ENCODE data around the gene NLGN1.
A peak's percentile ranks its signal among the peaks of the same experiment; 100 is the strongest.

NLGN1 gene

GRCh38 chr3:173863551-173863950, 466.0 kb downstream of the NLGN1 start:
- TF ChIP-seq EZH2 (IDR thresholded peaks at IDR 0.05; ENCODE audit: borderline replicate concordance, low read length) (no peak), CTCF (IDR thresholded peaks at IDR 0.05; ENCODE audit: low read length) (no peak)
- no peak overlapping the region for H3K9ac ChIP-seq (ENCODE audit: low read length)
- H3F3A ChIP-seq (ENCODE audit: insufficient read depth, low read length), result no peaks in the 10 kb centered on the region
- H3K36me3 ChIP-seq (ENCODE audit: insufficient read depth, low read length), result no peaks in the 10 kb centered on the region
- H3K27me3 ChIP-seq (ENCODE audit: insufficient read depth, low read length), result no peaks in the 10 kb centered on the region
- H3K4me1 ChIP-seq (ENCODE audit: insufficient read depth, low read length, severe bottlenecking), result peaks cover 67% of the 10 kb centered on the region
- no peak overlapping the region for H3K4me3 ChIP-seq (ENCODE audit: low read depth, low read length, poor library complexity, severe bottlenecking)
- H4K20me1 ChIP-seq (ENCODE audit: insufficient read depth, low read length), result no peaks in the 10 kb centered on the region
- no peaks in the 10 kb centered on the region for H3K9me3 ChIP-seq (ENCODE audit: low read length)
- peak overlapping the region; percentile 24; the same call in 1 of the 2 replicates for H3K4me2 ChIP-seq (ENCODE audit: low read length)
- H2AFZ ChIP-seq (ENCODE audit: low read length), result no peak overlapping the region
- no peaks in the 10 kb centered on the region for H3K9me2 ChIP-seq (ENCODE audit: low read depth, low read length)
- H3K79me2 ChIP-seq (ENCODE audit: insufficient read depth, low read length), result no peaks in the 10 kb centered on the region
- peak overlapping the region; percentile 26 for H3K27ac ChIP-seq (ENCODE audit: low read depth, low read length, poor library complexity, severe bottlenecking)

DNA sequence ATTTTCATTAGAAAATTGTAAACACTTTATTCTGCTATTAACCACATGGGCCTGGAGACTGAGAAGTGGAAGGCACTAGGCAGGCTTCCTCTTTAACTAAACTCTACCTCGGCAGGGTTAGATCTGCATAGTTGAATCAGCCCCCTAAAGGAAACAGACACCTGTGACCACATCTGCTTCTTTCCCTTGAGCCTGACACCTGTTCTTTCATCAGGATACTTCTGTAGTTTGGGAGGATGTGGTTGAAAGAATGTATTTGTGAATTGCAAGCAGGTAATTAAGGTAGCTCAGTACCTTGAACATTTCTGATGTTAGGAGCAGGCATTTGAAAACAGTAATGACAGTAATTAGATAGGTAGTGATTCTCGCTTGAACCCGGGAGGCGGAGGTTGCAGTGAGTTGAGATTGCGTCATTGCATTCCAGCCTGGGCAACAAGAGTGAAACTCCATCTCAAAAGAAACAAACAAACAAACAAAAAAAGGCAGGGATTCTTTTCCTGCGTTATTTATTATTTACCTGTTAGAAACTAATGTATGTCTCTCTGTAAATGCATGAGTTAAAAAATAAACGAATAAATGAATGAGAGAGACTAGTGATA, 468.5 kb downstream of the NLGN1 start:
- H3K4me1 ChIP-seq (ENCODE audit: insufficient read depth, low read length, severe bottlenecking), result peaks cover 79% of the 10 kb centered on the region
- H2AFZ ChIP-seq (ENCODE audit: low read length), result no peak overlapping the region
- H3K9ac ChIP-seq (ENCODE audit: low read length), result no peak overlapping the region
- no peaks in the 10 kb centered on the region for H4K20me1 ChIP-seq (ENCODE audit: insufficient read depth, low read length)
- TF ChIP-seq CTCF (IDR thresholded peaks at IDR 0.05; ENCODE audit: low read length) (no peak), EZH2 (IDR thresholded peaks at IDR 0.05; ENCODE audit: borderline replicate concordance, low read length) (no peak)
- H3F3A ChIP-seq (ENCODE audit: insufficient read depth, low read length), result no peaks in the 10 kb centered on the region
- no peaks in the 10 kb centered on the region for H3K9me2 ChIP-seq (ENCODE audit: low read depth, low read length)
- peak overlapping the region; percentile 58 for H3K27ac ChIP-seq (ENCODE audit: low read depth, low read length, poor library complexity, severe bottlenecking)
- H3K79me2 ChIP-seq (ENCODE audit: insufficient read depth, low read length), result no peaks in the 10 kb centered on the region
- H3K4me2 ChIP-seq (ENCODE audit: low read length), result no peak overlapping the region
- no peaks in the 10 kb centered on the region for H3K27me3 ChIP-seq (ENCODE audit: insufficient read depth, low read length)
- no peaks in the 10 kb centered on the region for H3K9me3 ChIP-seq (ENCODE audit: low read length)
- no peak overlapping the region for H3K4me3 ChIP-seq (ENCODE audit: low read depth, low read length, poor library complexity, severe bottlenecking)
- H3K36me3 ChIP-seq (ENCODE audit: insufficient read depth, low read length), result no peaks in the 10 kb centered on the region

DNA sequence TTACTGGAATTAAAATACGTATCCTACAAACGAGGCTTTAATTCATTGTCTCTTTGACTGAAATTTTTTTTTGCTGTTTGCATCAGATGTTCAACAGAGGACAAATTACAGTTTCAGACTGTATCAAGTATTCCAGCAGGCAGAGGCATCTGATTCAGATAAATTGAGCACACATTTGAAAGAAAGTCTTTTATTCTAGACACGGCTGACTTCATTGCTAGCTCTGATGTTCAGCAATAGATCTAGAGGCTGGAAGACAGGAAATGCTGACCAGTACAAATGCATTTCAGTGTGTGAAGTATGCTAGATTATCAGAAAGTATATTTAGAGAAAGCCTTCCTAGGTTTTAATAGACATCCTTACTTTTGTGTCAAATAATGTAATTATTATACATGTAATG, 472.2 kb downstream of the NLGN1 start:
- no peaks in the 10 kb centered on the region for H4K20me1 ChIP-seq (ENCODE audit: insufficient read depth, low read length)
- H3K79me2 ChIP-seq (ENCODE audit: insufficient read depth, low read length), result no peaks in the 10 kb centered on the region
- H3K4me3 ChIP-seq (ENCODE audit: low read depth, low read length, poor library complexity, severe bottlenecking), result no peak overlapping the region
- no peak overlapping the region; the same call in 1 of the 2 replicates for H3K4me2 ChIP-seq (ENCODE audit: low read length)
- no peaks in the 10 kb centered on the region for H3K27me3 ChIP-seq (ENCODE audit: insufficient read depth, low read length)
- H3K9ac ChIP-seq (ENCODE audit: low read length), result no peak overlapping the region
- H3F3A ChIP-seq (ENCODE audit: insufficient read depth, low read length), result no peaks in the 10 kb centered on the region
- H3K27ac ChIP-seq (ENCODE audit: low read depth, low read length, poor library complexity, severe bottlenecking), result no peak overlapping the region
- no peaks in the 10 kb centered on the region for H3K36me3 ChIP-seq (ENCODE audit: insufficient read depth, low read length)
- no peaks in the 10 kb centered on the region for H3K9me3 ChIP-seq (ENCODE audit: low read length)
- peaks cover 82% of the 10 kb centered on the region for H3K4me1 ChIP-seq (ENCODE audit: insufficient read depth, low read length, severe bottlenecking)
- no peak overlapping the region for H2AFZ ChIP-seq (ENCODE audit: low read length)
- no peaks in the 10 kb centered on the region for H3K9me2 ChIP-seq (ENCODE audit: low read depth, low read length)
- no peak for TF ChIP-seq EZH2 (IDR thresholded peaks at IDR 0.05; ENCODE audit: borderline replicate concordance, low read length)
- no peak for TF ChIP-seq CTCF (IDR thresholded peaks at IDR 0.05; ENCODE audit: low read length)

All from OCI-LY1 (cell line).